NCI-H2107 treated with DMSO at 0.1 percent for 48 hours (cell line): ENCODE measurements around the gene UMAD1.
"Not testable (repeated sequence)": the region's sequence is repeated elsewhere in the genome, so short reads cannot be mapped to it uniquely, and the experiment has no call there.

Experiments used
- DNase-seq: peaks from one replicate; lab custom pipeline; 2025; ENCODE audit not compliant: unreplicated experiment; lab: John Stamatoyannopoulos, UW

Gene UMAD1

GRCh38 chr7:7651479-7651878 is 10.9 kb downstream of the UMAD1 start:
- no peak for DNase-seq

DNA sequence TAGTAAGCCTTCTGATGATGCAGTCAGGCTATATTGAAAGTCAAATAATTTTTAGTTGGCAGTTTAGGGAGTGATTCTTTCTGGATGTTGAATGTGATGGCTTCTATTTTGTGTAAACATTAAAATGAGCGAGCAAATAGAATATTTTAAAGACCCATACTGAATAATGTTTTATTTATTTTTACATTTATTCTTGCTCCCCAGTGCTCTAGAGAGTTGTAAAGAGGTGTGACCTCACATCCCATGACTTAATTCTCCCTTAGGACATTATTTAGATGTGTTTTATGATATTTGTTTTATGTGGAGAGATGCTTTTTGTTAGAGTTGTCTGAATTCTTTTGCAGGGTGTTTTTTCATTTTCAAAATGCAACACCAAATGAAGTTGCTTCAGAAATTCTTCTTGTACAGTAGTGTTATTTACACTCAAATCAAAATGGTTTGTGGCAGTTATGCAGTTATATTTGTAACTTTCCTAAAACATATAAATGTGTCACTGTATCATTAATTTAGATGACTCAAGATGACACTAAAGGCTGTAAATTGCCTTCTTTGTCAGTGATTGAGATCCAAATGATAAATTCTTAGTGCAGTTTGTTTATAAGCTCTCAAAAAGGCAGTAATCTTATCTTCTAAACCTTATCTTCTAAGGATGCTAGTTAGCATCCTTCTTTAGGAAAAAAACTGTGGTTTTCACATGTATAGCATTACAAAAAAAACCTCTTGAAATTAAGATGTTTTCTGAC is 12.4 kb downstream of the UMAD1 start:
- DNase-seq, result no peak

DNA sequence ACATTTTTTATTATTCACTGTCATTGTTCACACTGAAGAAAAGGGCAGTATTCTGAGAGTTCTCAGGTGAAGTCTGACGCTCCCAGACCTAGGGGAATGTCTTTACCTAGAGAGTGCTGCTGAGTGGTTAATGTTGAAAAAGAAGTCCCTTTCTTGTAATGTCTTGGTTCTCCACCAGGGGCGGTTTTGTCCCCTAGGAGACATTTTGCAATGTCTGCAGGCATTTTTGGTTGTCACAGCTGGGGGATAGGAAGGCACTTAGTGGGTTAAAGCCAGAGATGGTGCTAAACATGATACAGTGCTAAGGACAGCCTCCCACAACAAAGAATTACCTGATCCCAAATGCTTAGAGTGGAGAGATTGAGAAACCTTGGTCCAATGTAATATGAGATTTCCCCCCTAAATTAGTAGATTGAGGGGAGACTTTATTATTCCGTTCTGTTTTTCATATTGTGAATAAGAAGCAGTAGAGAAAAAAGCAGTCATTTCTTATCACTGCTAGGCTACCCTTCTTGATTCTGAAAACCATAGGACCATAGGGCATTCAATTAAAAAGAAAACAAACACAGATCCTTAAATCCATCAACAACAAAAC is 13.1 kb downstream of the UMAD1 start:
- DNase-seq, result no peak

DNA sequence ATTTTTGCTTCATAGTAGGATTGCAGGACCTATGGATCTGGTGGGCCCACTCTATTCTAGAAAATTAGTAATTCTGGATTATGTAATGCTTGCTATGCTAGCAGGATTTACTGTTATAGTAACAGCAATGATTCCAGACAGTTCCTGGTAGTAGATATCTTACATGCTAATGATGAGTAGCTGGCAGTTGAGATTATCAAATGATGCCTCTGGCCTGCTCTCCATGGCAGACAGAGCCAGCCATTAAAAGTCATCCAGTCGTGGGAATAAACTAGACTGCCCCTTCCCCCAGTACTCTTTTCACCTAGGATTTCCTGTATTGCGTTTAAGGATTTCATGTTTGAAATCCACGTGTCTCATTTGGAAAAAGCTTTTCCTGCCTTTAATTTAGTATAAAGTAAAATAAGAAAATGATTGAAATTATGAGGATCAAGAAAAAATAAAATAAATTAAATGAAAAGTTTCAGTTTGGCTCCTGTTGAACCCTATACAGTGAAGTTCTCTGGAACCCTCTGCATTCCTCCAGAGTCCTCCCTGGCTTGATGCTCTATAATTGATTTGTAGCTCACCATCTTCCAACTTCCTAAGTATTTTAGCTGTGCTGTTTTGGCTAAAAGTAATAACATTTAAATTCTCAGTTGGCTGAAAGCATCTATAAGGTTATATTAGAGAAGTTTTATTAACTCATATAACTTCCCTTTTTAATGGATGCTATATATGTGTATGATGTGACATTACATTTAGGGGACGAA is 14.6 kb downstream of the UMAD1 start:
- DNase-seq, result no peak

GRCh38 chr7:7656459-7656858 is 15.9 kb downstream of the UMAD1 start:
- not testable (repeated sequence) for DNase-seq

DNA sequence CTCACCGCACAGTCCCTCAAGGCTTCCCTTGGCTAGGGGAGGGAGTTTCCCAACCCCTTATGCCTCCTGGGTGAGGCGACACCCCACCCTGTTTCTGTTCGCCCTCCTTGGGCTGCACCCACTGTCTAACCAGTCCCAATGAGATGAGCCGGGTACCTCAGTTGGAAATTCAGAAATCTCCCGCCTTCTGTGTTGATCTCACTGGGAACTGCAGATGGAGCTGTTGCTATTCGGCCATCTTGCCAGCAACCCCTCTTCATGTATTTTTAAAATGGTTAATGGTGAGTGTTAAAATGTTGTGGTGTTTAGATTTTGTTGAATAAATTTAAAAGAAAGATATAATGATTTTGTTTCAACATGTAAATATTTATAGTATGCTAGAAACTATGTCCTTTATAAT is 22.0 kb downstream of the UMAD1 start:
- peak; percentile 35 for DNase-seq

GRCh38 chr7:7664291-7664690 is 23.7 kb downstream of the UMAD1 start:
- no peak for DNase-seq

- peak; percentile 51 for DNase-seq
Observed at GRCh38 chr7:7665031-7665430, 24.5 kb downstream of the UMAD1 start.

GRCh38 chr7:7667187-7667586 is 26.6 kb downstream of the UMAD1 start:
- no peak for DNase-seq

- DNase-seq, result no peak
Observed at GRCh38 chr7:7668706-7669105, 28.2 kb downstream of the UMAD1 start.

- no peak for DNase-seq
Observed at GRCh38 chr7:7670490-7670889, 29.9 kb downstream of the UMAD1 start.

DNA sequence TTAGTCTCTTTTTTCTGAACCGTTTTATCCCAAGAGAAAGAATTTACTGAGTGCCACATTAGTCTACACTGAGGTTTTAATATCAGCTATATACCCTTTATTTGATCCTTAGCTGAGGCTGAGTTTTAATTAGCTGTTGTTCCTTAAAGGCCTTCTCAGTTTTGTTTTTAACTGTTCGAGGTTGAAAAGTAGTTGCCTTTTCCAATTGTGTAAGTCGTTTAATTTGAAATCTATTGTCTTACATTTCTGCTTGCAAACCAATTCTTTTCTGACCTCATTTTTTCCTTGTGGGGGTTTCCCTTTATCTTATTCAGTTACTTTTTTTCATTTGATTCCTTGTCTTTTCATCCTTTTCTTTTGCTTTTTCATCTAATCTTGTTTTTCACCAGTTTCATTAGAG is 30.8 kb downstream of the UMAD1 start:
- DNase-seq, result no peak

DNA sequence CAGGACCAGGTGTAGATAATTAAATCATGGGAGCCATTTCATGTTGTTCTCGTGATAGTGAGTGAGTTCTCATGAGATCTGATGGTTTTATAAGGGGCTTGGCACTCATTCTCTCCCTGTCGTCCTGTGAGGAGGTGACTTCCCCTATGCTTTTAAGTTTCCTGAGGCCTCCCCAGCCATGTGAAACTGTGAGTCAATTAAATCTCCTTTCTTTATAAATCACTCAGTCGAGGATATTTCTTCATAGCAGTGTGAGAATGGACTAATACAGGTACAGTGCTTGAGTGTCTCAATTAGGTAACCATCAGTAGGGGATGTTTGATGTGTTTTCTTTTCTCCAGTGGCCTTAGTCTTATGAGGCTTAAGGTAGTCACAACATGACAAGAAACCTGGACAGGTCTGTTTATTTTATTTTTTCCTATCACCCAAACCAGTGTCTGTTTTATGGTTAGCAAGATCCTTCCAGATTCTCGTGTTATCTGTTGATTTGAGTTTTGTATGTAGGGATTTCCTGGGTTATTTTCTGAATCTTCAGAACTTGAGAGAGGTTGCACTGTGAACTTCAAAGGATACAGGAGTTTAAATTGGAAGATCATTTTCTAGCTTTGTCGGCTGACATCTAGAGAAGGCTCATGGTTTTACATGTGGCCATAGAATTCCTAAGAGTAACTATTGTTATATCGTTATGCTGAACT is 32.1 kb downstream of the UMAD1 start:
- no peak for DNase-seq

GRCh38 chr7:7673240-7673550 is 32.6 kb downstream of the UMAD1 start:
- DNase-seq, result no peak

- no peak for DNase-seq
Observed at GRCh38 chr7:7675686-7676085, 35.1 kb downstream of the UMAD1 start.

- DNase-seq, result not testable (repeated sequence)
Observed at GRCh38 chr7:7679640-7680039, 39.1 kb downstream of the UMAD1 start.

- DNase-seq, result peak; percentile 95
Observed at GRCh38 chr7:7681191-7681935, 40.8 kb downstream of the UMAD1 start.

GRCh38 chr7:7681936-7682329 is 41.4 kb downstream of the UMAD1 start:
- DNase-seq, result peak; percentile 91

DNA sequence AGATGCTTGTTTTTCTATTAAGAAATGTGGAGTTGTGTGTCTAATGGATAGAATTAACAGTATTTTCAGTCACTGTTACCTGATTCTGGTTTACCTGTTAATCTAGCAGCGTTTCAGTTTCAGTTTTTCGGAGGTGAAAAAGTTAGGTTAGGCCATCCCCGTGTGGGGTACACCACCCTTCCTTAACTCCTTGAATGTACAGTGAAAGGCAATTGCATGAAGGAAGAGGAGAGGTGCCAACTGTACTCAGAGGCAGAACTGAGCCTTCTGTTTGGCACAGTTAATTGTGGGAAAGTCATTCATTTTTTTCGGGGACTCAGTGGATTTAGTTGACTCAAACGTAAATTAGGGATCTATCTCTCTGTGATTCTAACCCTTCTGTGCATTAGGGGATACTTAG is 42.3 kb downstream of the UMAD1 start:
- DNase-seq, result peak; percentile 62

GRCh38 chr7:7686811-7687508 is 46.4 kb downstream of the UMAD1 start:
- DNase-seq, result no peak
